GM21723 (cell line): ENCODE results near the gene SUCO.

Experiments
- ATAC-seq: cut with Tn5 transposase; IDR thresholded peaks from one replicate; pipeline ENCODE4 v1.9.1; 2021; ENCODE audit warnings: mild to moderate bottlenecking, moderate library complexity; ENCODE audit not compliant: unreplicated experiment

Gene SUCO

GRCh38 chr1:172641492-172641891, 108.5 kb downstream of the SUCO start:
- ATAC-seq = no peak

DNA sequence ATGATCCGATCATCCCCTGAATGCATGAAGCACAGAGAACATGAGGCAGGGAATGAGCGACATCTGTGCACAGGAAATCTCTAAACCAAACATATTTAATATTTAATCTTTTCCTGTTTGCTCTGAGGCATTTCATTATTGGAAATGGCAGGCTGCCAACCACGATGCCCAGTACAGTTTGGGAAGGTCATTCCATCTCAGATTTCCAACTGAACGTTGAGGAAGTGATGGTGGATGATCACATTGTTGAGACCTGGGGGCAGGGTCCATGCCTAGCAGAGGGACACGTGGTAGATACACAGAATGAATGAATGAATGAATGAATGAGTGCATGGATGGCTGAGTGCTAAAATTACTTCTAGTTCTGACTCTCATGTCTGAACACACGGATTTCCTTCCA, 110.0 kb downstream of the SUCO start:
- no peak for ATAC-seq

- ATAC-seq = no peak
These were observed 113.7 kb downstream of the SUCO start for GRCh38 chr1:172646653-172647052.

- no peak for ATAC-seq
These were observed 114.2 kb downstream of the SUCO start for GRCh38 chr1:172647110-172647564.

DNA sequence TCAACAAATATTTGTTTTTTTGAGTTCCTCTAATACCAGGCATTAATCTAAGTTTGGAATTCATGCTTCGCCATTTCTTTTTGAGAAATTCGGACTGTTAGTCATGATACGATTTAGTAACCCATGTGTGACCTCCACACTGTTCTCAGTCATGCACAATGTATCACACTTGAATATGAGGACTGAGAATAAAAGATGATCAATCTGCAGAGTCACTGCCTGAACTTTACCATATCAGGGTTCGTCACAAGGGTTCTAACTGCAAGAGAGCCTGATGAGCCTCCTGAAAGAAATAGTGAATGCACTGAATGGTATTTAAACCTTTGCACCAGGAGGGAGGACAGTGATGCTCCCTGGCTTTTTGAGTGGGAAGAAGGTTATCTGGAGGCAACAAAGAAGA, 115.0 kb downstream of the SUCO start:
- ATAC-seq = no peak

- no peak for ATAC-seq
These were observed 117.7 kb downstream of the SUCO start for GRCh38 chr1:172650474-172651193.

- ATAC-seq = no peak
These were observed 120.2 kb downstream of the SUCO start for GRCh38 chr1:172653015-172653709.

- no peak for ATAC-seq
These were observed 121.6 kb downstream of the SUCO start for GRCh38 chr1:172654535-172654934.

- no peak for ATAC-seq
These were observed 123.6 kb downstream of the SUCO start for GRCh38 chr1:172656576-172656975.

GRCh38 chr1:172657586-172657985, 124.6 kb downstream of the SUCO start:
- ATAC-seq = no peak

- ATAC-seq = no peak
These were observed 126.0 kb downstream of the SUCO start, which contains the start of gene FASLG for GRCh38 chr1:172658871-172659453. Gene FASLG, plus strand, starts transcription at chr1:172659103. Its CDS starts 99 bp downstream, at chr1:172659202.

- ATAC-seq = no peak
These were observed 128.2 kb downstream of the SUCO start for GRCh38 chr1:172661107-172661506.
